Tibial artery (tissue), 4 donors: ENCODE data around the gene PTGDS.

Experiments used
- DNase-seq, 2 donors: peaks; one replicate each; pipeline ENCODE4 v3.0.0-alpha.2; 2019
- H3K27ac ChIP-seq, 2 donors: fragments of 200-600 bp; sonication (generic) in 1 of 2; 1 replicate in 1 of 2; 2 replicates in 1 of 2; pipeline ENCODE4 v1.5.1; 2018 to 2019; ENCODE audit warnings: mild to moderate bottlenecking in 1 of 2
- H3K27me3 ChIP-seq, 2 donors: fragments of 200-600 bp; sonication (generic) in 1 of 2; one replicate each; pipeline versions ENCODE4 v1.5.1 to v1.6.0; 2016 to 2019
- H3K36me3 ChIP-seq, 3 donors: fragments of 200-600 bp; sonication (generic) in 2 of 3; one replicate each; pipeline ENCODE4 v1.5.1; 2016 to 2019; ENCODE audit warnings: mild to moderate bottlenecking in 2 of 3
- H3K4me1 ChIP-seq, 4 donors: fragments of 200-600 bp; sonication (generic) in 2 of 4; 1 replicate in 3 of 4; 2 replicates in 1 of 4; pipeline ENCODE4 v1.5.1; 2016 to 2019
- H3K4me3 ChIP-seq, 2 donors: fragments of 200-600 bp; sonication (generic) in 1 of 2; 1 replicate in 1 of 2; 2 replicates in 1 of 2; pipeline ENCODE4 v1.5.1; 2018 to 2019; ENCODE audit warnings: mild to moderate bottlenecking in 2 of 2
- H3K9me3 ChIP-seq, 3 donors: fragments of 200-600 bp; sonication (generic) in 1 of 3; one replicate each; pipeline ENCODE4 v1.5.1; 2016 to 2019
- CTCF ChIP-seq, 2 experiments: fragments of 200-600 bp in 1 of 2; fragments of 450-650 bp in 1 of 2; IDR thresholded peaks; one replicate each; pipeline ENCODE4 v1.5.1; 2017 to 2019; ENCODE audit warnings: antibody characterized with exemption in 2 of 2, mild to moderate bottlenecking in 1 of 2, moderate library complexity in 1 of 2
- intact Hi-C: fragments of 100-400 bp; cut with DNase I; formaldehyde crosslinking; loops from one replicate; pipeline ENCODE4 v1.15.0; 2023; ENCODE audit warnings: low total_unique reads

PTGDS gene

DNA sequence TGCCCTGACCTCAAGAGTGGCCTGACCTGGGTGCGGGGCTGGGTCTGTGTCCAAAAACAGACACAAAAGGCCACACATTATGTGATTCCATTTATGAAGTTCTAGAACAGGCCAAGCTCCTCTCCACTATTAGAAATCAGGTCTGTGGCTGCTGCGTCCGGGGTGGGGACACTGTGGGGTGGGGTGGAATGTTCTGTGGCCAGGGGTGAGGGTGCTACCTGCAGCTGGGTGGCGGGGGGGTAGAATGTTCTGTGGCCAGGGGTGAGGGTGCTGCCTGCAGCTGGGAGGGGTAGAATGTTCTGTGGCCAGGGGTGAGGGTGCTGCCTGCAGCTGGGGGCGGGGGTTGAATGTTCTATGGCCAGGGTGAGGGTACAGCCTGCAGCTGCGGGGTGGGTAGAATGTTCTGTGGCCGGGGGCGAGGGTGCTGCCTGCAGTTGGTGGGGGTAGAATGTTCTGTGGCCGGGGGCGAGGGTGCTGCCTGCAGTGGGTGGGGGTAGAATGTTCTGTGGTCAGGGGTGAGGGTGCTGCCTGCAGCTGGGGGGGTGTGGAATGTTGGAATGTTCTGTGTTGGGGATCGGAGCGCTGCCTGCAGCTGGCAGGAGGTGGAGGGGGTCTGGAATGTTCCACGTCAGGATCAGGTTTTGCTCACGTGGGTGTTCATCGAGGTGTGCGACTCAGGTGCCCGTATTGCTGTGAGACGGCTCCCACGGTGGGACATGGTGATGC lies 16.9 kb upstream of the PTGDS start:
- no peak overlapping the region for H3K27ac ChIP-seq
- H3K9me3 ChIP-seq: no peaks in the 10 kb centered on the region
- no peak for TF ChIP-seq CTCF (IDR thresholded peaks at IDR 0.05)
- H3K27me3 ChIP-seq: no peaks in the 10 kb centered on the region
- no peaks in the 10 kb centered on the region for H3K36me3 ChIP-seq
- no peak overlapping the region for H3K4me3 ChIP-seq
- DNase-seq: no peak
- H3K4me1 ChIP-seq: peaks cover 0 to 13% (median 10%) of the 10 kb centered on the region in 4 donors
- intact Hi-C loops: no loop called here

DNA sequence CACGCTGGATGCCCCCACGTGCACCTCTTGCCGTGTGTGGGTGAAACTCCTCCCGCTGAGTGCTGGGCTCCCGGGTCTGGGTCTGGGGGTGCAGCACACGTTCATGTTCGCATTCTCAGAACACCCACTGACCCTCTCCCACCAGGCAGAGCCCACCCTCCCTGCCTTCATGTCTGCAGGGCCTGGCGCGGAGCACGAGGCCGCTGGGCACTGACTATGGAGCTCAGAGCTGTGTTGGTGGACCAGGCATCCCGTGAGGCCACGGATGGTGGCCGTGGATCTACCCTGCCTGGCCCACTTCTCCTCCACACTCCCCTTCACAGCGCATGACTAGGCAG lies 16.4 kb upstream of the PTGDS start:
- Histone ChIP-seq H3K36me3 (no peaks in the 10 kb centered on the region), H3K27ac (peak overlapping the region; percentile 40 to 47), H3K27me3 (no peaks in the 10 kb centered on the region), H3K4me3 (no peak overlapping the region), H3K9me3 (no peaks in the 10 kb centered on the region), H3K4me1 (peaks cover 0 to 13% (median 10%) of the 10 kb centered on the region in 4 donors)
- intact Hi-C loops: no loop called here
- TF ChIP-seq CTCF (IDR thresholded peaks at IDR 0.05): no peak
- DNase-seq: no peak

DNA sequence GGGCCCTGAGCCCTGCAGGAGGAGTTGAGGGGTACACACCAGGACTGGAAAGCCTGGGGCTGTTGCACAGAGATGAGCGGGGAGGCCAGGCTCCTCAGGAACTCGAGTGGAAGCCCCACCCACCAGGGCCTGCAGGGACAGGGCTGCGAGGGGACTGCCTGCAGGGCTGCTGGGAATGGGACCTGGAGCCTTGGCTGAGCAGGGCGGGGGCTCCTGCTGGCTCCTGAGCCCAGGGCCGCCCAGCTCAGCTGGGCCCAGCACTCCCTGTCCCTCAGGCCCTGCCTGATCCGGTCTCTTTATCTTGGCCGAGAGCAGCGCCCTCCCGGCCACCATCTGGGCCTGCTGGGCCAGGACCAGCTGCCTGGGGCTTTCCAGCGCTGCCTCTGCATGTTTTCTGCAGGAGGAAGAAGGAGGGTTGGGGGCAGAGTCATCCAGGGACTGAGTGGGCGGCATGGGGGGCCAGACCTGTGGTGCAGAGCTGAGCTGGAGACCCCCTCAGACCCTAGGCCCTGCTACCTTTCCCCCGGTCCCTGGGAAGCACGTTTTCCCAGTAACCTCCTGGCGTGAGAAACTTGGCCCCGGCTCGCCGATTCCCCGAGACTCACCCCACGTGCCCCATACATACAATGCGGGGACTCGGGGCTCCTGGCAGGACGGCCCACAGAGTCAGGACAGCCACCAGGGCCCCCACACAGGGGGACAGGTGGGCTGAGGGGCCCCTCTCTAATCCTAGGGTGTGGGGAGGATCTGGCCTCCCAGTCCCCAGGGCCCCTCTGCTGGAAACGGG lies 15.8 kb upstream of the PTGDS start:
- Histone ChIP-seq H3K9me3 (no peaks in the 10 kb centered on the region), H3K27me3 (peaks cover 0 to 2% of the 10 kb centered on the region in 2 donors), H3K4me3 (no peak overlapping the region), H3K27ac (peak overlapping the region; percentile 40 to 47), H3K4me1 (peaks cover 0 to 19% (median 11%) of the 10 kb centered on the region in 4 donors), H3K36me3 (no peaks in the 10 kb centered on the region)
- DNase-seq: no peak
- intact Hi-C loops: no loop called here
- TF ChIP-seq CTCF (IDR thresholded peaks at IDR 0.05): no peak

GRCh38 chr9:136962163-136962562 lies 15.1 kb upstream of the PTGDS start:
- intact Hi-C loops: no loop called here

GRCh38 chr9:136962701-136963248 lies 14.5 kb upstream of the PTGDS start:
- Histone ChIP-seq H3K4me1 (peaks cover 0 to 20% (median 11%) of the 10 kb centered on the region in 4 donors), H3K9me3 (no peaks in the 10 kb centered on the region), H3K4me3 (no peak overlapping the region), H3K27me3 (peaks cover 0 to 2% of the 10 kb centered on the region in 2 donors), H3K36me3 (no peaks in the 10 kb centered on the region), H3K27ac (no peak overlapping the region)
- intact Hi-C loops: no loop called here
- DNase-seq: no peak
- TF ChIP-seq CTCF (IDR thresholded peaks at IDR 0.05): no peak

More at GRCh38 chr9:136962163-136962562, 15.1 kb upstream of the PTGDS start:
- Histone ChIP-seq H3K27ac (peak overlapping the region in 1 of 2 donors; percentile 47), H3K4me3 (no peak overlapping the region), H3K36me3 (no peaks in the 10 kb centered on the region), H3K4me1 (peaks cover 0 to 20% (median 11%) of the 10 kb centered on the region in 4 donors), H3K27me3 (peaks cover 0 to 2% of the 10 kb centered on the region in 2 donors), H3K9me3 (no peaks in the 10 kb centered on the region)
- no peak for DNase-seq
- no peak for TF ChIP-seq CTCF (IDR thresholded peaks at IDR 0.05)
